ENCODE results near the gene SPATA2L.
A peak's percentile ranks its signal among the peaks of the same experiment; 100 is the strongest.
"Not testable (repeated sequence)": the region's sequence is repeated elsewhere in the genome, so short reads cannot be mapped to it uniquely, and the experiment has no call there.

Gene SPATA2L

GRCh38 chr16:89667000-89667399, 34.5 kb downstream of the SPATA2L start:
- Mint-ChIP-seq H3K4me1 (peaks cover 25% of the 10 kb centered on the region), H3K27ac (peak overlapping the region in 1 of 2 donors; percentile 48)
- not testable (repeated sequence) for H3K27me3 Mint-ChIP-seq, DNase-seq, H3K4me3 Mint-ChIP-seq, ATAC-seq, H3K9me3 Mint-ChIP-seq

DNA sequence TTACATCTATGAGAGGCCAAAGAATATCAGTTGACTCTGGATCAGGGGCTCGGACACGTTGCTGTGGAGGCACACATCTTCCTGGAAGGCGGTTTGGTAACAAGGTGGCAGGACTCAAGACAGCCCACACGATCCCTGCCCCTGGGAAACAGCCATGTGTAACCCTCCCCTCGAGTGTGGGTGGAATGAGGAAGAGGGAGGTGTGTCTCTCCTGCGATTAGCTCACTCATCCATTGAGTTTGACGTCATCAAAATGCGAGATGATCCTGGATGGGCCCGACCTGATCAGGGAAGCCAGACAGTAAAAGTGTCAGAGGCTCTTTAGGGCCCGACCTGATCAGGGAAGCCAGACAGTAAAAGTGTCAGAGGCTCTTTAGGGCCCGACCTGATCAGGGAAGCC, 37.3 kb downstream of the SPATA2L start:
- H3K4me3 Mint-ChIP-seq, H3K27ac Mint-ChIP-seq, H3K9me3 Mint-ChIP-seq, DNase-seq, H3K27me3 Mint-ChIP-seq, ATAC-seq: not testable (repeated sequence)
- H3K4me1 Mint-ChIP-seq = peaks cover 27% of the 10 kb centered on the region

DNA sequence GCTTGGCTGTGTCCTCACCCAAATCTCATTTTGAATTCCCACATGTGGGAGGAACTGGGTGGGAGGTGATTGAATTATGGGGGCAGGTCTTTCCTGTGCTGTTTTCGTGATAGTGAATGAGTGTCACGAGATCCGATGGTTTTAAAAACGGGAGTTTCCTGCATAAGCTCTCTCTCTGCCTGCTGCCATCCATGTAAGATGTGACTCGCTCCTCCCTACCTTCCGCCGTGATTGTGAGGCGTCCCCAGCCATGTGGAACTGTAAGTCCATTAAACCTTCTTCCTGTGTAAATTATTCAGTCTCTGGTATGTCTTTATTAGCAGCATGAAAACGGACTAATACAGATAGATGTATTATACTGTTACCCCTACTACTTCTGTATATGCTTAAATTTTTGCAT, 40.3 kb downstream of the SPATA2L start:
- no peak for ATAC-seq

GRCh38 chr16:89660146-89660545, 41.4 kb downstream of the SPATA2L start:
- DNase-seq = no peak

More for the DNA sequence above, 40.3 kb downstream of the SPATA2L start:
- no peak for DNase-seq
- H3K4me1 Mint-ChIP-seq = peaks cover 31% of the 10 kb centered on the region
- H3K4me3 Mint-ChIP-seq = no peak overlapping the region
- H3K9me3 Mint-ChIP-seq = no peaks in the 10 kb centered on the region
- no peaks in the 10 kb centered on the region for H3K27me3 Mint-ChIP-seq
- H3K27ac Mint-ChIP-seq = no peak overlapping the region

DNA sequence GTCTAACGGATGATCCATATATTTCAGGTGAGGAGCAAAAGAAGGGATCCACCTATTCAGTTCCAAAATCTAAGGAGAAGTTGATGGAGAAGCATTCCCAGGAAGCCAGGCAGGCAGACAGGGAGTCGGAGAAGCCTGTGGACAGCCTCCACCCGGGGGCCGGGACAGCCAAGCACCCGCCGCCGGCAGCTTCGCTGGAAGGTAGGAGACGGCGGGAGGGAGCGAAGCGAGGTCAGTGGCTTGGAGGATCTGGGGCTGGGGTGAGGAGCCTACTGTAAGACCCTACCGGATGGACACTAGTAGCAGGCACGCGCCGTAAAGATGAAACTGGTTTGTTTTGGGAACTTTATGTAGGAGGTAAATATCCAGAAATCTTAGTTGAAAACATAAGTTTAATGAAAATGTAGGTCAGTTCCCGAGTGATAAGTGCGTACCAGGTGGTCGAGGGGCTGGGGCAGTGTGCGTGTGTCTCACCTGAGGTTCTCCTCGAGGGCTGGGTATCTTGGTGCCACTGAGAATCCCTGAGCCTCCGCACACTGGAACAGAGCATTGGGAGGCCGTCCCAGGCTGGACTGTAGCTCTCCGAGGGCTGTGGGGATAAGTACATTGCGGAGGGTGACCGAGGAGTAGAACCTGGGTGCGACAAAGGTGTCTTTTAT, 43.2 kb downstream of the SPATA2L start:
- no peaks in the 10 kb centered on the region for H3K9me3 Mint-ChIP-seq
- no peaks in the 10 kb centered on the region for H3K27me3 Mint-ChIP-seq
- H3K27ac Mint-ChIP-seq = peak overlapping the region; percentile 90 to 93
- H3K4me3 Mint-ChIP-seq = peak overlapping the region; percentile 95 to 96
- peak in 1 of 2 donors; percentile 33 for DNase-seq
- H3K4me1 Mint-ChIP-seq = peaks cover 44% of the 10 kb centered on the region
- ATAC-seq = no peak

More at GRCh38 chr16:89660146-89660545, 41.4 kb downstream of the SPATA2L start:
- H3K27ac Mint-ChIP-seq = no peak overlapping the region
- no peaks in the 10 kb centered on the region for H3K9me3 Mint-ChIP-seq
- H3K27me3 Mint-ChIP-seq = no peaks in the 10 kb centered on the region
- H3K4me3 Mint-ChIP-seq = no peak overlapping the region
- ATAC-seq = no peak
- peaks cover 42% of the 10 kb centered on the region for H3K4me1 Mint-ChIP-seq

DNA sequence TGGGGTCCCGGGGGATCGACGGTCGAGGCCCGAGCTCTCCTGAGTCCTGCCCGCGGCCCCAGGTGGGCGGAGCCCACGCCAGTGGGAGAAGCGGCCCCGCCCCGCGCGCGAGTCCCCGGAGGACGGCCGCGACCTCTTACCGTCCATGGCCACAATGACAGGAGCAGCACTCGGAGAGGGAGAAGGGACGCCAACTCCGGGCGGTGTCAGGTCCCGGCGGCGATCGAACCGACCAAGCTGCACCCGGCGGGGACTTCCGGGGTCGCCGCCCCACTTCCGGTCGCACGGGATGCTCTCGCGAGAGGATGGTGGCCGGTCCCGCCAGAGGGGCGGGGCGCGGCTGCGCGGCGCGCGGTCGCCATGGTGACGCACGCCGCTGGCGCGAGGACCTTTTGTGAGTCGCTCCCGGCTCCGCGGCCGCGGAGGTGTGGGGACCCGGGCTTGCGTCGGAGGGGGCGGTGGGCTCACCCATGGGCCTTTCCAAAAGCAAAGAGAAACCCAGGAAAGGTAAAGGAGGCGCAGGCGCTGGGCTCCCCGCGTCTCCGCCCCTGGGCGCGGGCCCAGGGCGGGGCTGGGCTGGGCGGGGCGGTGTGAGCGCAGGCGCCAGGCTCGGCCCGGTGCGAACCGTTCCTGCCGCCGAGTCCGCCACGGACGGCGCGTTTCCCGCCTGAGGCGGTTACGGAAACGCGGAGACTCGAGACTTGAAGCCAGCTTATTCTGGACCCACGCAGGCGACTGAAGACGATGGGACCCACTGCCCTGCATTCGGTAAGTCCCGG, 43.9 kb downstream of the SPATA2L start, which contains the start of the genes CHMP1A and SPATA33:
Gene CHMP1A, minus strand, starts transcription at position 267 of the 779 bp plus-strand sequence. Its CDS starts 120 bp downstream, at position 147.
Gene SPATA33, plus strand, starts transcription at position 395 of the 779 bp plus-strand sequence. Its CDS starts 76 bp downstream, at position 471.
- ATAC-seq = peak; percentile 95
- Mint-ChIP-seq H3K4me3 (peak within 1 kb of the TSS; percentile 95 to 96), H3K4me1 (peaks cover 44% of the 10 kb centered on the region), H3K27me3 (no peaks in the 10 kb centered on the region), H3K9me3 (no peaks in the 10 kb centered on the region), H3K27ac (peak within 1 kb of the TSS; percentile 96)
- peak; percentile 94 to 96 for DNase-seq

- H3K27ac Mint-ChIP-seq = peak overlapping the region; percentile 96
- no peaks in the 10 kb centered on the region for H3K27me3 Mint-ChIP-seq
- ATAC-seq (no peak), DNase-seq (no peak)
- peaks cover 44% of the 10 kb centered on the region for H3K4me1 Mint-ChIP-seq
- no peaks in the 10 kb centered on the region for H3K9me3 Mint-ChIP-seq
- peak overlapping the region; percentile 95 to 96 for H3K4me3 Mint-ChIP-seq
Observed at GRCh38 chr16:89656435-89657121, 44.9 kb downstream of the SPATA2L start.

DNA sequence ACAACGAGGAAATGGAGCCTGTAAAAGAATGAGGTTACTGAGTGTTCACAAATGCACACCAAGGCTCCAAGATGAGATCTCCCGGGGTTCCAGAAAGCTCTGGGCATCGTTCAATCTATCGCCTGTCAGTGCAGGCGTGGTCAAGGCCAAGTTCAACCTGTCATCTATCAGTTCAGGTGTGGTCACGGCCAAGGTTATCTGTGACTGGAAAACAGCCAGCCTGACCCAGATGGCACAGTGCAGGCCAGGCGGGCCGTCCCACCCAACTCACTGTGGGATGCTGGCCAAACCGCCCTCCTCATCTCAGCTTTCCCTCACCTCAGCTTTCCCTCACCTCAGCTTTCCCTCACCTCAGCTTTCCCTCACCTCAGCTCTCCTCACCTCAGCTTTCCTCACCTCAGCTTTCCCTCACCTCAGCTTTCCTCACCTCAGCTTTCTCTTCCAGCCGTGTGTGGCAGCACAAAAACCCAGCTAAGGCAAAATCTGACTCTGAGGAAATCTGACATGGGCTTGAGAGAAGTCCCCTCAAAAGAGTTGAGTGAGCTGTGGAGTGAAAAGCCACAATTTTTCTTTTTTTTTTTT, 46.4 kb downstream of the SPATA2L start:
- H3K27ac Mint-ChIP-seq = peak overlapping the region in 1 of 2 donors; percentile 59
- H3K4me3 Mint-ChIP-seq = peak overlapping the region in 1 of 2 donors; percentile 8

GRCh38 chr16:89653656-89654295, 47.7 kb downstream of the SPATA2L start:
- Mint-ChIP-seq H3K27ac (no peak overlapping the region), H3K4me3 (no peak overlapping the region), H3K27me3 (no peaks in the 10 kb centered on the region), H3K9me3 (no peaks in the 10 kb centered on the region), H3K4me1 (peaks cover 30% of the 10 kb centered on the region)
- DNase-seq (no peak), ATAC-seq (no peak)

More for the DNA sequence above, 46.4 kb downstream of the SPATA2L start:
- no peak for DNase-seq
- Mint-ChIP-seq H3K27me3 (no peaks in the 10 kb centered on the region), H3K9me3 (no peaks in the 10 kb centered on the region), H3K4me1 (peaks cover 39% of the 10 kb centered on the region)
- no peak for ATAC-seq

GRCh38 chr16:89651584-89651983, 49.9 kb downstream of the SPATA2L start:
- H3K27ac Mint-ChIP-seq = no peak overlapping the region
- H3K4me1 Mint-ChIP-seq = peaks cover 17% of the 10 kb centered on the region
- no peak for ATAC-seq
- H3K9me3 Mint-ChIP-seq = no peaks in the 10 kb centered on the region
- no peak overlapping the region for H3K4me3 Mint-ChIP-seq
- no peak for DNase-seq
- H3K27me3 Mint-ChIP-seq = no peaks in the 10 kb centered on the region

GRCh38 chr16:89646906-89647305, 54.6 kb downstream of the SPATA2L start:
- Mint-ChIP-seq H3K27me3 (no peaks in the 10 kb centered on the region), H3K9me3 (no peaks in the 10 kb centered on the region), H3K4me3 (no peak overlapping the region), H3K27ac (no peak overlapping the region), H3K4me1 (no peaks in the 10 kb centered on the region)
- ATAC-seq (no peak), DNase-seq (no peak)
